Right lobe of liver (tissue), 6 donors: ENCODE data around the gene MED19. TPM values are rescaled to one million over a fixed set of nuclear protein-coding genes. Genes with fewer than 3 reads are reported as not detected.
"Not testable (repeated sequence)": the region's sequence is repeated elsewhere in the genome, so short reads cannot be mapped to it uniquely, and the experiment has no call there.

Experiments
- ATAC-seq, 4 donors: fragments of 200-7000 bp; cut with Tn5 transposase; one replicate each; pipeline ENCODE4 v1.9.1; 2020; ENCODE audit warnings: mild to moderate bottlenecking in 4 of 4, moderate library complexity in 4 of 4
- DNase-seq, 3 donors: peaks; one replicate each; pipeline ENCODE4 v3.0.0-alpha.2; 2020
- H3K27ac ChIP-seq, 3 donors: fragments of 200-600 bp; one replicate each; pipeline ENCODE4 v1.8.0; 2022
- H3K27me3 ChIP-seq, 2 donors: fragments of 200-600 bp; one replicate each; pipeline ENCODE4 v1.8.0; 2022
- H3K36me3 ChIP-seq, 4 donors: fragments of 200-600 bp; sonication (generic) in 1 of 4; one replicate each; pipeline versions ENCODE4 v1.5.1 to v1.8.0; 2017 to 2022; ENCODE audit warnings: control low read depth in 1 of 4
- H3K4me1 ChIP-seq, 4 donors: fragments of 200-600 bp; sonication (generic) in 1 of 4; one replicate each; pipeline versions ENCODE4 v1.5.1 to v1.8.0; 2017 to 2022; ENCODE audit warnings: control low read depth in 1 of 4
- H3K4me3 ChIP-seq, 3 donors: fragments of 200-600 bp; one replicate each; pipeline ENCODE4 v1.8.0; 2022
- H3K9me3 ChIP-seq, 4 donors: fragments of 200-600 bp; sonication (generic) in 1 of 4; one replicate each; pipeline versions ENCODE4 v1.5.1 to v1.8.0; 2017 to 2022; ENCODE audit warnings: control low read depth in 1 of 4
- POLR2A ChIP-seq: fragments of 450-650 bp; IDR thresholded peaks from one replicate; pipeline ENCODE4 v1.6.1; 2017; ENCODE audit warnings: antibody characterized with exemption, mild to moderate bottlenecking
- WGBS: methylation state at CpG from one replicate; pipeline ENCODE4 v1.1.6; 2018; ENCODE audit warnings: low coverage, low lambda C conversion rate; ENCODE audit not compliant: insufficient coverage; ENCODE audit errors: missing lambda C conversion rate; 5-methylcytosine and 5-hydroxymethylcytosine counted together
- intact Hi-C, 2 donors: fragments of 100-400 bp; cut with DNase I; formaldehyde crosslinking; loops; one replicate each; pipeline versions ENCODE4 v1.11.2 to v1.14.1; 2022
- total RNA-seq, 6 experiments: library from RNA; depleted of rRNA in 2 of 6; stranded (reverse); fragments of >200 nt in 2 of 6; fragmentation: NEBNext Ultra II Directional in 3 of 6; extraction: Animal tissue kit (Norgen Biotek cat#: 25700) in 3 of 6; gene quantifications; one replicate each; pipeline versions ENCODE4 v1.1.0 to v1.2.4, GENCODE V29; 2016 to 2023
- TF ChIP-seq, protein P1 (sequence below), 4 donors: fragments of 200-600 bp in 3 of 4; fragments of 450-650 bp in 1 of 4; IDR thresholded peaks; one replicate each; pipeline versions ENCODE4 v1.5.1 to v1.8.0; 2016 to 2022; ENCODE audit warnings: antibody characterized with exemption in 4 of 4, mild to moderate bottlenecking in 2 of 4
- donor health status: DM: no; HTN: yes; CAD: no.
- donor health status: DM: no; HTN: no; CAD: no.
- donor health status: DM: no; HTN: no; CAD: no.
- donor health status: DM: no; HTN: yes; CAD: no.
- donor health status: DM: no; HTN: yes; CAD: no.

Gene MED19
- total RNA-seq, 6 experiments from 2014 or later: 5.7 to 8.7 (median 6.3) TPM

DNA sequence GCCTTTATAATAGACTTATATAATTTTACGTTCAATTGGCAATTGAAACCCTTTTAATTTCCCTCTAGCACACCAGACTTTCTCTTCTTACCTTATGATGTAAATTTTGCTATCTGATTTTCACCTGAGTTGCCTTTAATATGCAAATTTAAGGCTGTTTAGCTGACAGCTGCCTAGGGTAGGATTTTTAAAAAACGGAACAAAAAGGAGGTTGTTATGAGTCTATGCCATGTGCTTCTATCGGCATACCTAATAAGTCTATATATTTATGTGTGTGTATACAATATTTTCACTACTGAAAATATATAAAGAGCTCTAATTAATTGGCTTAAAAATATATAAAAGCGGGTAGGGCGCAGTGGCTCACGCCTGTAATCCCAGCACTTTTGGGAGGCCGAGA, 17.5 kb upstream of the MED19 start:
- ATAC-seq: no peak
- intact Hi-C loops: no loop called here
- DNase-seq: no peak
- Histone ChIP-seq H3K9me3 (no peaks in the 10 kb centered on the region), H3K4me3 (no peak overlapping the region), H3K36me3 (peaks cover 0 to 1% (median 0%) of the 10 kb centered on the region in 4 donors), H3K27ac (no peak overlapping the region), H3K27me3 (no peaks in the 10 kb centered on the region), H3K4me1 (no peaks in the 10 kb centered on the region)
- TF ChIP-seq, protein P1, sequence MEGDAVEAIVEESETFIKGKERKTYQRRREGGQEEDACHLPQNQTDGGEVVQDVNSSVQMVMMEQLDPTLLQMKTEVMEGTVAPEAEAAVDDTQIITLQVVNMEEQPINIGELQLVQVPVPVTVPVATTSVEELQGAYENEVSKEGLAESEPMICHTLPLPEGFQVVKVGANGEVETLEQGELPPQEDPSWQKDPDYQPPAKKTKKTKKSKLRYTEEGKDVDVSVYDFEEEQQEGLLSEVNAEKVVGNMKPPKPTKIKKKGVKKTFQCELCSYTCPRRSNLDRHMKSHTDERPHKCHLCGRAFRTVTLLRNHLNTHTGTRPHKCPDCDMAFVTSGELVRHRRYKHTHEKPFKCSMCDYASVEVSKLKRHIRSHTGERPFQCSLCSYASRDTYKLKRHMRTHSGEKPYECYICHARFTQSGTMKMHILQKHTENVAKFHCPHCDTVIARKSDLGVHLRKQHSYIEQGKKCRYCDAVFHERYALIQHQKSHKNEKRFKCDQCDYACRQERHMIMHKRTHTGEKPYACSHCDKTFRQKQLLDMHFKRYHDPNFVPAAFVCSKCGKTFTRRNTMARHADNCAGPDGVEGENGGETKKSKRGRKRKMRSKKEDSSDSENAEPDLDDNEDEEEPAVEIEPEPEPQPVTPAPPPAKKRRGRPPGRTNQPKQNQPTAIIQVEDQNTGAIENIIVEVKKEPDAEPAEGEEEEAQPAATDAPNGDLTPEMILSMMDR (IDR thresholded peaks at IDR 0.05): no peak
- no peak for TF ChIP-seq POLR2A
- WGBS: 93% methylated on average over 7 of the region's 7 CpGs

DNA sequence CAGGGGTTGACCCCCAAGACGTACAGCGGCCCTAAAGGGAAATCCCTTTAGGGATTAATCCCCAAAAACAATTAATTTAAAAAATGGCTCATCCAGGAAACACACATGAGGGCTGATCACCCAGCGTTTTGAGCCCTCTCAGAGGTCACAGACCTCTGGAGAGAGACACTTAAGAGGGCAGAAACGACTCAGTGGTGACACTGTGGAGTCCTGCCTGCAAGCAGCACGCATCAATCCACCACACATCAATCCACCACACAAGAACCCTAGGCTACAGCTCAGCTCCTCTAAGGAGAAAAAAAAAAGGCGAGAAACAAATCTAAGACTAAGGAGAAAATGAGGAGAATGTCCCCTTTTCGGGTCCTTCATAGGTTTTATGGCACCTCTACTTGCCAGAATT, 16.8 kb upstream of the MED19 start:
- intact Hi-C loops: no loop called here
- H3K9me3 ChIP-seq: no peaks in the 10 kb centered on the region
- DNase-seq (no peak), ATAC-seq (no peak)
- no peak overlapping the region for H3K27ac ChIP-seq
- H3K4me3 ChIP-seq: no peak overlapping the region
- H3K36me3 ChIP-seq: no peaks in the 10 kb centered on the region
- TF ChIP-seq, protein P1 (IDR thresholded peaks at IDR 0.05): no peak
- no peak for TF ChIP-seq POLR2A
- no peaks in the 10 kb centered on the region for H3K4me1 ChIP-seq
- 80% methylated on average over 7 of the region's 7 CpGs for WGBS
- H3K27me3 ChIP-seq: no peaks in the 10 kb centered on the region

DNA sequence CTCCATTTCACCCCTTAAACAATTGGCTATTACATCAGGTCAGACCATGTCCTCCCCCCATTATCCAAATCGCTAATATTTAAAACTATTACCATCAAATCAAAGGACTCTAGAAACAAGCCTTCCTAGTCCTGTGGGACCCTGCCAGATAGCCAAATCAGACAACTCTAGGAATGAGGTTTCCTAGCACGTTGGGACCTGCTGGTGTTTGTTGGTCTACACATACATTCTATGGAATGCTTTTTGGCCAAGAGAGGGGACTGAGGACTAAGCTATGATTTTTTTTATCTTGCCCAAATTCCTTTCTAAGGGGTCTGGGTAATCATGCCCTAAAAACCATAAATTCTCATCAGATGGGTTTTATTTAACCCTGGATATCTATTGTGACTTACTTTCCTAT, 15.2 kb upstream of the MED19 start:
- DNase-seq (no peak), ATAC-seq (no peak)
- no peaks in the 10 kb centered on the region for H3K4me1 ChIP-seq
- intact Hi-C loops: no loop called here
- no peak overlapping the region for H3K27ac ChIP-seq
- H3K36me3 ChIP-seq: no peaks in the 10 kb centered on the region
- 94% methylated on average over 2 of the region's 2 CpGs for WGBS
- TF ChIP-seq POLR2A: no peak
- H3K9me3 ChIP-seq: no peaks in the 10 kb centered on the region
- H3K4me3 ChIP-seq: no peak overlapping the region
- H3K27me3 ChIP-seq: no peaks in the 10 kb centered on the region

DNA sequence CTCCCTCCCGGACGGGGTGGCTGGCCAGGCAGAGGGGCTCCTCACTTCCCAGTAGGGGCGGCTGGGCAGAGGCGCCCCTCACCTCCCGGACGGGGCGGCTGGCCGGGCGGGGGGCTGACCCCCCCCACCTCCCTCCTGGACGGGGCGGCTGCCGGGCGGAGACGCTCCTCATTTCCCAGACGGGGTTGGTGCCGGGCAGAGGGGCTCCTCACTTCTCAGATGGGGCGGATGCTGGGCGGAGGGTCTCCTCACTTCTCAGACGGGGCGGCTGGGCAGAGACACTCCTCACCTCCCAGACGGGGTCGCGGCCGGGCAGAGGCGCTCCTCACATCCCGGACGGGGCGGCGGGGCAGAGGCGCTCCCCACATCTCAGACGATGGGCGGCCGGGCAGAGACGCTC, 4.7 kb upstream of the MED19 start:
- WGBS: no CpG with 5 or more reads among the region's 34 CpGs
- H3K9me3 ChIP-seq, DNase-seq, H3K4me3 ChIP-seq, H3K36me3 ChIP-seq, H3K27ac ChIP-seq, intact Hi-C loops, H3K27me3 ChIP-seq, ATAC-seq: not testable (repeated sequence)
- H3K4me1 ChIP-seq: peaks cover 0 to 23% (median 8%) of the 10 kb centered on the region in 4 donors

- peaks cover 0 to 33% (median 14%) of the 10 kb centered on the region in 4 donors for H3K4me1 ChIP-seq
- DNase-seq: no peak
- peak overlapping the region in 1 of 3 donors; percentile 90 for H3K4me3 ChIP-seq
- TF ChIP-seq POLR2A: no peak
- TF ChIP-seq, protein P1 (IDR thresholded peaks at IDR 0.05): no peak
- no peaks in the 10 kb centered on the region for H3K9me3 ChIP-seq
- H3K27me3 ChIP-seq: no peaks in the 10 kb centered on the region
- H3K36me3 ChIP-seq: no peaks in the 10 kb centered on the region
- no peak for ATAC-seq
- WGBS: 88% methylated on average over 2 of the region's 2 CpGs
- intact Hi-C loops: no loop called here
- H3K27ac ChIP-seq: no peak overlapping the region
Measured at GRCh38 chr11:57713835-57714234, 1.8 kb upstream of the MED19 start.
